Amniotic stem cell (primary cell): ENCODE results near the gene TMEM107.
A peak's percentile ranks its signal among the peaks of the same experiment; 100 is the strongest.

Experiments used
- DNase-seq: peaks from one replicate; lab custom pipeline; 2025; lab: John Stamatoyannopoulos, UW

The TMEM107 gene

DNA sequence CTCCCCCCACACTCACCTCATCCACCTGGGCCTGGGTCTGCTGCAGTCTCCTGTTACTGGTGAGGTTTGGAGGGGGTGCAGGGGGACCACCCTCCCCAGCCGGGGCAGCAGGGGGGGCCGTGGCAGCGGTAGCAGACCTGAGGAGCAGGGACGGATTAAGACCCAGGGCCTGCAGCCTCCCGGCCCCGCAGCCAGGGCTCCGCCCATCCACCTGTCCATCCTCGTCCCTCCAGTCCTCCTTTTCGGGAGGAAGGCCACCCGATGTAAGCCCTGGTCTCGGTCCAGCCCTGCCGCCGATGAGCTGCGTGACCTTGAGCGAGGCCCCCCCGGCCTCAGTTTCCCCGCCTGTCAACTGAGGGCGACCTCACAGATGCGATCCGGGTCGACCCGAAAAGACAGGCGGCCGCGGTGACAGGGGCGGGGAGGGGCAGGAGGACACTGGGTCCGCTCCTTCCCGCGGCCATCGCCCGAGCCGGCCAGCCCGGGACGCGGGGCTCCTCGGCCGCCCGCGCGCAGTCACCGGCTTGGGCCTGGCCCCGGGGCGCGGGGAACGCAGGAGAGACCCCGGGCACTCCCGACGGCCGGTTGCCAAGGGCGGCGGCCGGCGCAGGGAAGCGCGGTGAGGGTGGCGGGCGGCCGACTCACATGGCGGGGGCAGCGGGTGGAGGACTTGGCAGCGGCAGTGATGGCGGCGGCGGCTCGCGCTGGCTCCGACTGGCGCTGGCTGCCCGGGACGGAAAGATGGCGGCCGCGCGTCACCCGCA, 13.8 kb downstream of the TMEM107 start, which contains the start of gene VAMP2:
VAMP2 (minus strand) TSS at position 716 of the 764 bp plus-strand sequence; CDS start at position 647, 69 bp downstream.
- peak; percentile 60 for DNase-seq

DNA sequence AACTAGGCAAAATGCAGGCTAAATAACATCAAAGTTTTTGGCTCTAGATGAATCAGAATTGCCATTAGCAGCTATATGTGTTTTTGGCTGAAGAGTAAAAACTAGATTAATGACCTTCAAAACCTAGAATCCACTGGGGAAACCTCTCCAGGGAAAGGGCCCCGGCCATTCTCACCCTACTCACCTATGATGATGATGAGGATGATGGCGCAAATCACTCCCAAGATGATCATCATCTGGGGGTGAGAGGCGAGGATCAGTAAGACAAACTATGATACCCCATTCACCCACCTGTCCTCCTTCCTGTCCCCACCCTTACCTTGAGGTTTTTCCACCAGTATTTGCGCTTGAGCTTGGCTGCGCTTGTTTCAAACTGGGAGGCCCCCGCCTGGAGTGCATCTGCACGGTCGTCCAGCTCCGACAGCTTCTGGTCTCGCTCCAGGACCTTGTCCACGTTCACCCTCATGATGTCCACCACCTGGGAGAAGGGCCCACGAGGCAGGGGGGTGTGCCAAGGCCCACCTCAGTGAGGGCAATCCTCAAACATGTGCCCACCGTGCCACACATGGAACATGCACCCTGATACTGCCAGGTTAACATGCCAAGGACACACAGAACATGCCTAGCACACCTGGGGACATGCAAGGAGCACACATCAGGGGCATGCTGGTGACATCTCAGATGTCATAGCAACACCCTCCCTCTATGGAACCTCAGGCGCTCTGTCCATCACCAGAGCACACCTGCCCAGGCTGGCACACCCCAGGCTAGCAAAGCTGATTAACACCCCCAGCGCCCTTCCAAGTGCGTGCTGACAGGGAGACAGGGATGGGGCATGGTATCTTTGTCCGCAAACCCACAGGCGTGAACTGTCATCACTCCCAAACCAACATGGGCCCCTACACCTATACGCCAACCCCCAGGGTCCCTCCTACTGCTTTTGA, 14.6 kb downstream of the TMEM107 start:
- DNase-seq, result no peak

DNA sequence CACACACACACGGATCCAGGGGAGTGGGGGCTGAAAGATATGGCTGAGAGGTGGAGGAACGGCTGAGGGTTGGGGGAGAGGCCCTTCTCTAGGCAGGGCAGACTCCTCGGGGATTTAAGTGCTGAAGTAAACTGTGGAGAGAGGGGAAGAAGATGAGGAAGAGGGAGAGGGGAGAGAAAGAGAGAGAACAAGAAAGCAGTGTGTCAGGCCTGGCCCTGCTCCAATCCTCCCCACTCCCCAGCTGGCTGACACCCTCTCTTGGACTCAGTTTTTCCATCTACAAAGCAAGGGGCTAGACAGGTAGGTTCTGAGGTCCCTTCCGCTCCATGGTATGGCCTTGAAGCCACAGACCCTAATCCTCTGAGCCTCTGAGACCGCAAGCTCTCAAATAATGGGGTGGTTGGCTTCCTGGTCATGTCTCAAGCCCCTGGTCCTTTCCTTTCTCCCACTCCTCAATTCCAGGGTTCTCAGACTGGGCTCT, 15.4 kb downstream of the TMEM107 start:
- no peak for DNase-seq

DNA sequence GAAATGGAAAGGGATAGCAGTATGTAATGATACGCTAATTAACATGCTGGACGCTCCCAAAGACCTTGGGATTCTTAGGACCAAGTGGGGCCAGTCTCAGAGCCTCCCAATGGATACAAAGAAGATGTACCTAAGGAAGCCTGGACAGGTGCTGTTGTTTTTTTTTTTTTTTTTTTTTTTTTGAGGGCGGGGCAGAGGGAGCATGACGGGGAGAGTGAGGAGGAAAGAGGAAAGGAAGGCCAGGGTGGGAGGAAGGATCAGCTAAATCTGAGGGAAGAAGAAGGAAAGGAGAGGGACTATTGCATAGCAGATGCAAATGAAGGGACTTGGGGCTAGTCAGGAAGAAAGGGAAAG, 16.0 kb downstream of the TMEM107 start:
- DNase-seq, result no peak

DNA sequence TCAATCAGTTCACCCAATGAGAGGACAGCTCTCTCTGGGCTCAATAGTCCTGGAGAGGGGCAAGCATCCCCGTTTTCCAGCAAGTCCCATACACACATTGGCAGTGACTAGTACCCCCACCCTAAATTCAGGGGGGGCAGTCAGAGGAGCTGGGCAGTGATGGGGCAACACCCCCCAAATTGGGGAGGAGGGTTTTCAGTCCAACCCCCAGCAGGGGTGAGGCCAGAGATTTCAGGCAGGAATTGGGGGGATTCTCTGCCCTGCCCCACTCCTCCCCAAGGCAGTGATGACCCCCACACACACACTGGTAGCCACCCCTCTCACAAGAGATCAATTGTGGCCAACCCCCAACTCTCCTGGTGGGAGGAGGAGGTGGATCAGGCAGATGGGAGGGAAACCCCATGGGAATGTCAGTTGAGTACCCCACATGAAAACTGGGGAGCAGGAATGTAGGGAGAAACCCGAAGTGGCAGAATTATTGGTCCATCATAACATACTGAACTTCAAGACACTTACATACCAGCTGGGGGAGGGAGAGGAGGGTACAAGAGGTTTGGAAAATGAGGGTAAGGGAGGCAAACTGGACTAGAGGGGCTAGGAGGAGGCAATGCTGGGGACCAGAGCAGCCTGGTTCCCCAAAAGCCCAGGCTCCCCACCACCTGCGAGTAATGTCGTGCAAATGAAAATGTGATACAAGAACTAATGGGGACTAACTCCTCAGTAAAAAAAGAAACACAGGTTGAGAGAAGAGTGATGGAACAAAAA, 16.5 kb downstream of the TMEM107 start:
- no peak for DNase-seq

DNA sequence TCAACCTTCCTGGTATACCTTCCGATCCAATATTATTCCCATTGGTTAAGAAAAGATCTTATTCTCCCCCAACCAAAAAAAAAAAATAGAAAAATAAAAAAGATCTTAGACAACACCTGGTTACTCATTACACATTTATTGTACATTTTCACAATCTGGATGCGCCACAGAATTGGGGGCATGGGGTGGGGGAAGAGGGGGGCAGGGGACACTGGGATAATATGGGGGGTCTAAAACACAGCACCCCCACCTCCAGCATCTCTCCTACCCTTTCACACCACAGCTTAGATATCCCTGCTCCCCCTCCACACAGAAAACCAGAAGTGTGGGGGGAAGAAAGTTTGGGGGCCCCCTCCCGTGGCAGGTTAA, 17.2 kb downstream of the TMEM107 start:
- DNase-seq, result no peak

DNA sequence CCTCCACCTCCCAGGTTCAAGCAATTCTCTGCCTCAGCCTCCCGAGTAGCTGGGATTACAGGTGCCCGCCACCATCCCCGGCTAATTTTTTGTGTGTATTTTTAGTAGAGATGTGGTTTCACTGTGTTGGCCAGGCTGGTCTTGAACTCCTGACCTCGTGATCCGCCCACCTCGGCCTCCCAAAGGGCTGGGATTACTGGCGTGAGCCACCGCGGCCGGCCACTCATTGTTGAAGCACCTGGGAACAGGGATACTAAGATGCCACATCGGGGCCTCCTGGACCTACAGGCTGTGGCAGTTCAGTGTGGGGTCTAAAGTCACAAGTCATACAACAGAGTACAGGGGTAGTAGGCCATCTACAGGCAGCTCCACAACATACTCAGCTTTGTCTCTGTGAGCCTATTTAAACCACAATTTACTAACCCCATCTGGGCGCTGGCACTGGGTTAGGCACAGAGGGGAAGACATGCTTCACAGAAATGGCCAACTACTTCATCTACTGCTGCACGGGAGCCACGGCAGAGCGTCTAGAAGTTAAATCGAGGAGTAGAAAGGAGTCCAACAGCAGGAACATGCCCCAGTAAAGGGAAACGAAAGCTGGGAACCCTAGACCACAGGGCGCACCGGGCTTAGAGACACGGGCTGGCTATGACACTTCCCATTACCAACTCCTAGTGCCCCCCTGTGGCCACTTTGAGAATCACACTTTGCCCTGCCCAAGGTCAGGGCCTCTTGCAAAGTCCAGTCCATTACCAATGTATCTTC, 17.7 kb downstream of the TMEM107 start:
- peak; percentile 70 for DNase-seq

DNA sequence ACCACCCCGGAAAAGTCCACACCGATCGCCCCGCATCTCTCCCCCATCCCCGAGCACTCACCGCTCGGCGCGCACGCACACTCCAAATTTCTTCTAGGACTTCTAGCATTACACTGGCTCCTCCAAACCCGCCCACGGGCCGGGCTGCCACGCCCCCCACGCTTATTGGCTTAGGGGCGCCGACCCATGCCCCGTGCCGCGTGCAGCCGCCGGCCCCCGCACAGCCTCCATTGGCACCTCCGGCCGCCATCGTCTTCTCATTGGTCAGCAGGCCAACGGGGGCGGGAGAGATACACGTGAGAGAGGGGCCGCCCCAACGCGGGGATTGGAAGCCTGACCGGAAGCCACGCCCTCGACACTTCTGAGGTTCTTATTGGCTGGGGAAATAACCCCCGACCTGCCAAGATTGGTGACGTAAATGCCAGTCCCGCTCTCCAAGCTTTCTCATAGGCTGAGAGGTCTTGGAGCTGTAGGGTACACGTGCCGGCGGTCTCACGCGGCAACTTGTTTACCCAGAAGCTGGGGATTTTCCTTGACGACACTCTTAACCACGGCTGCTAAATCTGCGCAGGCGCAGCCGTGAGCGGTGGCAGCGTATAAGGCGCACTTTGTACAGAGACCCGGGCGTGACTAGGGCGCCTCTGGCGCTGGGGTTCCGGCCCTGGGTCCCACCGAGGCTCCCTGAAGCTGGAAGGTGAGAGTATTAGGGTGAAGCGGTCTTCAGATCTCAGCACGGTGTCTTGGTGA, 19.8 kb downstream of the TMEM107 start:
- peak; percentile 100 for DNase-seq

DNA sequence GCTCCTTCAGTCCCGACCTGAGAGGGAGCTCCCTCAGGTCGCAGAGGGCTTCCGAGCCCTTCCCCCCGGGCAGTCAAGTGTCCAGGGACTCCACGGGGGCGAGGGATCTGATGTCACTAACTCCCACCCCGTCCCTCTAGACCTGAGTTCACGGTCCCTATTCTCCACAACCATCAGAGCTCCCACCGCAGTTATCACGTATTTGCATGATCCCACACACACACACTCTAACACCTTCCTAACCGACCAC, 20.3 kb downstream of the TMEM107 start:
- no peak for DNase-seq

DNA sequence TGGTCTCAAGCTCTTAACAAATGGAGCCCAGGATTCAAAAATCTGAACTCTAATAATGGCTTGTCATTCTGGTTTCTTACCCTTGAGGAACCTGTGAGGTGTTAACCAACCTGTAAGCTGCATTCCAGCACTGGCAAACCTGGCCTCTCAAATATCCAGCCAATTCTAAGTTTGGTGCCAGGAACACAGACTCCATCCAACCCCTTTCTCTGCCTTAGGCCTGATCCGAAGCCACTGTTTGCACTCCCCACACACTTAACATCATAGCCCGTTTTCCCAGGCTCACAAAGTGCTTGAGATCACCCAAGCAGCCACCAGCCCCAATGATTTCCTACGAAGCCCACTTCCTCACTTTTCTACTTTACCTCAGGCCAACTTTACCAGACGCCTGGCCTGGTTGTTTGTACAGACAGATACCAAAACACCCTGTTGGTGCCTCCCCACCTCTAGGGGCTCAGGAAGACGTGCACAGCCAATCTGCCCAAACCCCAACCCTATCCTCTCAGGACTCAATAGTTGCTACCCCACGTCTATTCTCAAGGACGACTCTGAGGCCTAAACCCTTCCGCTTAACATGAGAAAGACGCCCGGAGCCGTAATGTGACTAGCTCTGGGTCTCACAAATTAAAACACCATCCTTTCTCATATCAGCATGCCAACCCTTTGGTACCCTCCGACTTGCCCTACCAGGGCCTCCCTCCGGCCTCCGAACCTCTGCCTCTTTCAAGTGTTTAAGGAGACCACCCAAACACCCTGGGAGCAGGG, 20.8 kb downstream of the TMEM107 start:
- no peak for DNase-seq

DNA sequence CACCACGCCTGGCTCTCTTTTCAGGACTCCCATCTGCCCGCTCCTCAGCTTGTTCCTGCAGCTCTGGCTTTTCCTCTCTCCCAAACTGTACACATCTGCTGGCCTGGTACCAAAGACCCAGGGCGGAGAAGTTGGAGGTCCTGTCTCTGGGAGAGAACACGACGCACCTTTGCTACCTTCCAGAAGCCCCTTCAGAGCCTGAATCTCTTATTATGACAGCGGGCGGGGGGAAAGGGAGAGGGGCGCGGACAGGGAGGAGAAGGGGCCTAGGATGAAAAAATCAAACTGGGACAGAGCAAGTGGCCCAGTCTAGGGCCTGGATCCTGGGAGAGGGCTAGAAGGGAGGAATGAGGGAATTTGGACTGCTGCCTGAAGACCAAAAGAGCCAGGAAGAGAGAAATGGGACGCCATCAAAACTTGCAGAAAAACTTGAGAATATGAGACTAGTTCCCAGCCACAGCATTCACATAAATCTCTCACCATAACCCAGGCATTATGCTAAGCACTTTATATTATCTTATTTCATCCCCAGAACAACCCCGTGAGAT, 21.5 kb downstream of the TMEM107 start:
- DNase-seq, result no peak

DNA sequence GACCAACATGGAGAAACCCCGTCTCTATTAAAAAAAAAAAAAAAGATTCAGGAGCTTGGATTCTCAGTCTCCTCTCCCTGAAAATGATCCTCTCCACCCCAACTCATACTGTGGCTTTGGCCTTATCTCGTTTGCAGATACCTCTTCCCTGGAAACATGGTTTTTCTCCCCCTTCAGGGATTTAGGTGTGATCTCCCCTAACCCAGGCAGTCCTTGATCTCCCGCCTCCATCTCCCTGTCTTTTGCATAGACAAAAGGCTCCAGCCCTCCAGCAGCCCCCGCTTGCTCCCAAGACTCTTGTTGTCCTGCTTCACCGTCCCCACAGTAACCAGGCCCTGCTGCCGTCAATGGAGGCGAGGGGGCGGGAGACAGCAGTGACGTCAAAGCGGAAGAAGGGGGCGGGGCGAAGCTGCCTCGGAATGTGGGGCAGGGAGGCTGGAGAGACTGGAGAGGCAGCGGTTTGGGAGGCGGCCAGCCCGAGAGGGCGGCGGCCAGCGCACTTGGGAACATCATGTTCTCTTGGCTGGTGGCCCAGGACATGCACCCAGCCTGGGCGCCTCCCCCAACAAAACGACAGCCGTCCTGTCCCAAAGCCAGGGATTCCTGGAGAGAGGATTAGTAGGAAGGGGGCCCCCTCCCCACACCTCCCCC, 22.1 kb downstream of the TMEM107 start:
- DNase-seq, result peak; percentile 94

DNA sequence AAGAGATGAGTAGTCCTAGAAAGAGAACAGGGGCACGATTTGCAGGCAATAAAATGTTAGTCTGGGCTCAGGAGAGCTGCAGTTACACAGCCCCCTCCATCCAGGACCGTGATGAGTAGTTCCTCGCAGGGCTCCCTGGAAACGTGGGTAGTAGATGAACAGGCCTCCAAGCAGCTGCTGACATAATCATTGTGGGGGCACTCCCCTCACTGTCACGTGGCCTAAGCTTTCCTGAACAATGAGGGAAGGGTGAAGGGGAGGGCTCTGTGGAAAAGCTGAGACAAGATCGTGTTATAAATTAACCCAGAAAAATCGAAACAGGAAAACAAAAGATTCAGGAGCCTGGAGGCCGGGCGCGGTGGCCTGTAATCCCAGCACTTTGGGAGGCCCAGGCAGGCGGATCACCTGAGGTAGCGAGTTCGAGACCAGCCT, 22.6 kb downstream of the TMEM107 start:
- DNase-seq, result peak; percentile 74

DNA sequence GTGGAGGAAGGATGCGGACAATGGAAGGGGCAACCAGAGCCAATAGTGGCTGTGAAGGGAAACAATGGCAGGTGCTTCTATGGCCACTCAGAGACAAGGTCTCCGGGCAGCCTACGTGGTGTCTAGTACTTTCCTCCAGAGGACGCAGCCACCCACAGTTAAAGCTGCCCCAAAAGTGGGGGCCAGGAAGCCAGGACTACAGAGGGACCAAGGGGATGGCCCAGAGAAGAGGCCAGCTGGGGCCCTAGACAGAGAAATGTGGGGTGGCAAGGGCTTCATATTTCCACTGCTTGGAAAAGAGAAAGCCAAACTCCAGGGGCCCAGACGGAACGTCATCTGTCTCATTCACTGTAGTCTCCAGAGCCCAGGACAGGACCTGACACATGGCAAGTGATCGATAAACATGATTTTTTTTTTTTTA, 23.1 kb downstream of the TMEM107 start:
- DNase-seq, result no peak

DNA sequence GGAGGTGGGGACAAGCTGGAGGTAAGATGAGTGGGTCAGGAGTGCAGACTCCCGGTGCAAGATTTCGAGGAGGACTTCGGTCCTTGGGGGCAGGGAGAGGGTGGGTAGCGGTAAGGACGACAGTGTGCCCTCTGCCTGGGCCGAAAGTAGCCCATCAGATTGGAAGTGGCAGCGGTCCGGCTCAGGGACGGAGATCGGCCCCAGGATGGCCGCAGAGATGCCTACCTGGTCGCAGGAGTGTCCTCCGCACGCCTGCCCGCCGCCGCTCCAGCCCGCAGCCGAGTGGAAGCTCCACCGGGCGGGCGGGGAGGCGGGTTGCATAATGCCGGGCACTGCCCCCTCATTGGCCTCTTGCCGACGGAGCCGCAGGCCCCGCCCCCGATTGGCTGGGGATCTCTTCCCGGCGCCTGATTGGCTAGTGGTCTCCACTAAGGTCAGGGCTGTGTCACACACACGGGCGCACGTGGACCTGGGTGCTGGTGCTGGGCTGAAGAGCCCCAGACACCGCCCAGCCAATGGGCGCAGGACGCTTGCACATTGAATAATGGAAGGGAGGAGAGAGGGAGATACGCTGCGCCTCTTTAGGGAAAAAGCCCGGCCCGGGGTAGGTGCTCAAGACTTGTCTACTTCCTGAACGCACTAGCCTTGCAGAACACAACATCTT, 23.9 kb downstream of the TMEM107 start, which contains the start of gene PER1:
PER1 (minus strand) TSS at position 293 of the 664 bp plus-strand sequence. CDS start 1,698 bp downstream, outside the sequence.
- peak; percentile 79 for DNase-seq

DNA sequence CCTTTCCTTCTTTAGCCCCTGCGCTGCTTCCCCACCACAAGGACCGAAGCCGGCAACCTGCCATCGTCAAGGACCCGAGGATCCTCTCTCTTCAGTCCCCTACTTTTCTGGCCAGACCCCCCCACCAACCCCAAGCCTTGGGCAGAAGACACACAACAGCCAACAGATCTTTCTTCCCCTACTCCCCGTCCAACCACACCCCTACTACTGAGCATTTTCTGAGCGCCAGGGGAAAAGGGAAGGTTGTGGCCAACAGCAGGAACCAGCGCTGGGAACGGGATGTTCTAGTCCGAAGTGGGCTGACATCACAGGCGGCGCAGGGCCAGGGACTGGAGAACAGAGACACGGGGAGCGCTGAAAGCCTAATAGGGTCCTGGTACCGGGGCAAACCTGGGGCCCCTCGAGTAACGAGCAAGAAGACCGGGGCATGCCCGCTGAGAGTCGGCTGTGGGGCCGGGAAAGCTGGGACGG, 24.5 kb downstream of the TMEM107 start:
- peak; percentile 39 for DNase-seq

DNA sequence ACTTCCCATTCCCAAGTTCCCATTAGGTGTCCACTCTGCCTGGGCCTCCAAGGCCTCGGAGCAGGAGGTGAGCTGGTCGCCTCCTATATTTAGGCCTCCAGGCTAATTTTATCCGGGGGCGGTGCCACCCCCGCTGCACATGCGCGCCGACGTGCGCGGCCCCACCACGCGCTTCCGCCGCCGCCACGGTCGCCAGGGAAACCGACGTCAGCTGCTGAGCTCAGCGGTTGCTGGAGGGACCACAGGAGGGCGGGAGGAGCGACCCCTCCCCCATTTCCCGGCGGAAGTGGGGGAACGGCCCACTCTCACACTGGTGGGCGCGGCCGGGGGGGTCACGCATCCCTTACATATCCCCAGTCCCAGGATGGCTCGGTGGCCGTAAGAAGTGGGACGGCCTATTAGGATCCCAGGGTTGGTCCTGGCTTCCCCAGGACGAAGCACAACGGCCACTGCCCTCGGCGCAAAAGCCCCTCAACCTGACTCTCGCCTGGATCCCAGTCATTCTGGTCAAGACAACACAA, 25.0 kb downstream of the TMEM107 start:
- DNase-seq, result peak; percentile 71
